NCI-H146 treated with DMSO at 0.1 percent for 48 hours (cell line): ENCODE results near the gene HOXD11.

ENCODE experiments used
- DNase-seq: peaks from one replicate; lab custom pipeline; 2025; ENCODE audit not compliant: unreplicated experiment; lab: John Stamatoyannopoulos, UW

The HOXD11 gene

DNA sequence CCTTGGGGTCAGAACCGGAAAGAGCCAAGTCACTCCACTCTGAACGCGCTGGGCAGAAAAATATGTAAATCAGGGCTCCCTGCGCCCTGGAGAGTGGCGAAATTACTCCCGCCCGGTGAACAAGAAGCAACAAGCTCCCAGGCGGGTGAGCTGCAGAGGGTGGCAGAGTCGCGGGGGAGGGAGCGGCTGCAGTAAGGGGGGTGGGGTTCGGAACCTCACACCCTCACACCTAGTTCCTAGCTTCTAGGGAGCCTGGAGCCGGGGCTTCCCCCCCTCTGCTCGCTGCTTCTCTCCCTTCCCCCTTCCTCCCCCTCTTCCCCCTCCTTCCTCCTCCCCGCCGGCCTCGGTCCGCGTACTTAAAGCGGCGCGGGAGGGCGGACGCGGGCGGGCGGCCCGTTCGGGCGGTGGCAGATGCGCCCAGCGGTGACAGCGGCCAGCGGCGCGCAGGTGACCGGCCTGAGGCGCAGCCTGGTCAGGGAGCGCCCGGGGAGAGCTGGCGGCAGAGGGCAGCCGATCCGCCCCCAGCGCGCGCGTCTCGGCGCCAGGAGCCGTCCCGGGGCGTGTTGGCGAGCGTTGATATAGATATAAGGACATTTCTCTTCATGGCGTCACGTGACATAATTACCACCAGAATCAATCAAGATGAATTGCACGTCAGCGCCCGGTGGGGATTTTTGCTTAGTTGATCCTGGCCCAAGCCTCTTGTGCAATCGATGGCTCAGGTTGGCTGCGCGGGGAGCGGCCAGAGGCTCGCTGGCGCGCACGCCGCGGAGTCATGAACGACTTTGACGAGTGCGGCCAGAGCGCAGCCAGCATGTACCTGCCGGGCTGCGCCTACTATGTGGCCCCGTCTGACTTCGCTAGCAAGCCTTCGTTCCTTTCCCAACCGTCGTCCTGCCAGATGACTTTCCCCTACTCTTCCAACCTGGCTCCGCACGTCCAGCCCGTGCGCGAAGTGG lies at the start of gene HOXD11:
Gene HOXD11 (plus strand): TSS at position 700 of the 959 bp plus-strand sequence. CDS start 76 bp downstream, at position 776.
- DNase-seq = peak; percentile 63

DNA sequence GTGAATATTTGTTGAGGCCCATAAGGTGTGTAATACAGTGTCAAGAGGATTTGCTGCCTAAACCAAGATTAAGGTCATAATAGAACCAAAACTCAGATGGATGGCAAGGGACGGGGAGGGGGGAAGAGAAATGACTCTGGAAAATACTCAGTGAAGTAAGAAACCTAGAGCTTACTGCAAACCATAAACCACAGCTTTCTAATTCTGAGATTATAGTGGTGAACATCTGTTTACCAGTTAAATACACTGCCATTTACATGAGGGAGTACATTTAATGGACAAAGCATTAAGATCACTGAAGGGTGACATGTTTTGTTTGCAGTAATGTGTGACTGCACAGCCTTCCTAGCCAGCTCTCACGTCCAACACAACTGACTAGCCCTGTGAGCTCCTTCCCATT lies 43.1 kb upstream of the HOXD11 start:
- peak; percentile 30 for DNase-seq

DNA sequence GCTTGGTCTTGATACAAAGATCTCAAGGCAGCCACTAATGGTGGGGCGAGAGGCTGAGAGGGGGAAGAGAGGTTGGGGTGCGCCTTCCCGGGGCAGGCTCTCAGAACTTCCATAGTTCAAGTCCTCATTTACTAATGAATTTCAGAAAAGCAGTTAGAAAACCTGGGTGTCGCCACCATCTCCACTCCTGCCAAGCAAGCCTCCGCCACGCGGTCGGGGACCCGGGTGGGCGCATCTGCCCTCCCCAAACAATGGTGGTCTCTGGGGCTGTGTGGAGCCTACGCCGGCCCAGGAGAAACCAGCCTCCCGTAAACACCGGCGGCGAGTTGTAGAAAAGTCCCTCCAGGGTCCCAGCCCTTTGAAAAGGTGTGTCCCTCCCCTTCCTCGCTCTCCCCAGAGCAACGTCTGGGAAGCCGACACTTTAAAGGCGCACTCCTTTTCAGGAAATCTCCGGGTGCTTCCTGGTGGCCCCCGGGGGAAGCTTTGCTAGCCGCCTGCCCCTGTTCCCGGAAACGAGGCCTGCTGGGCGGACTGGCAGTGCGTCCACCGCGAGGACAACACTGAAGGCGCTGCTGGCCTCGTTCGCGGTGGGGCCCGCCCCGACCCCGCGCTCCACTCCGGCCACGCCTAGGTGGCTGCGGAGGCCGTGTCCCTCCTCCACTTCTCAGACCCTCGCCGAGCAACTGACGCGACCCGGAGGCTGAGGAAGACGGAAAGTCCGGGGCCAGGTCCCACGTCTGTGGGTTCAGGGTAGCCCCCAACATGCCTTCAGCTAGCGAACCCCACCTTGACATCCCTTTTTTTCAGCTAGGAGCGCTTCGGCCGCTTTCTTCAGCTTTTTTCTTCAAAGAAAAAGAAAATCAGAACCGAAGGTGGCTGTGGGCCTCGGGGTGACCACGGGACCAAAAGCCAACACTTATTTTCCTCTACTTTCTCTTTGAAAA lies 40.2 kb upstream of the HOXD11 start:
- no peak for DNase-seq

DNA sequence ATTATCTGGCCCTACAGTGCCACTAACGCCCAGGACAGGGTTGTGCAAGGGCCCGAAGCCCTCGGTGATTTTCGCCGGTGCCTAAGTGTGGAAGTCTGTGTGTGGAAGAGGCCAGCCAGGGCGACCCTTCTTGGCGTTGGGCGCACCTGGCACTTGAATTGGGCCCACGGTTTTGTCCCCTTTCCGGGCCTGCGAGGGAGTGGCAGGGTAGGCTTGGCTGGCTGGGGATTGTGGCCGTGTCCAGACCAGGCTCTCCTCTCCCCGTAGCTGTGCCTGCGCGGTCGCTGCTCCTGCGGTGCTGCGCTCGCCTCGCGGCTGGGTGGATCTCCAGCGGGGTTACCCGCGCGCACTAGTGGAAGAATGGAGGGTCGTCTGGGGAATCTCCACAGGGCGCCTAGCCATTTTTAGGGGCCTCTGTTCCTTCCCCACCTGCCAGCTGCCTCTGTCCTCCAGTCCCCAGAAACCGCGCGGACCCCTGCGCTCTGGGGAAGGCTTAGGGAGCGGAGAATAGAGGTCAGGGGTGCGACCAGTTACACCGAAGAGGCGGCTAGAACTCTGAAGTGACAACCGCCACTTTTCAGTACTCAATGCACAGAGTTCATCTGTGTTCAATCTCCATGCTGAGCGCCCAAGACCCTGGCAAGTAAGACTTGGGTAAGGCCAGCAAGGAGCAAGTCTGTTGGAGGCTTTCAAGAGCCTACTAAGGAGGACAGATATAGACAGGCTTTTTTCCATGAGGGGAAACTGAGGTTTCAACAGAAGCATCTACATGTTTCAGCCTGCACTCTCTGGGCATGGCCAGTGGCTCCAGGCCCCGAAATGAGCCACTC lies 39.3 kb upstream of the HOXD11 start:
- no peak for DNase-seq

DNA sequence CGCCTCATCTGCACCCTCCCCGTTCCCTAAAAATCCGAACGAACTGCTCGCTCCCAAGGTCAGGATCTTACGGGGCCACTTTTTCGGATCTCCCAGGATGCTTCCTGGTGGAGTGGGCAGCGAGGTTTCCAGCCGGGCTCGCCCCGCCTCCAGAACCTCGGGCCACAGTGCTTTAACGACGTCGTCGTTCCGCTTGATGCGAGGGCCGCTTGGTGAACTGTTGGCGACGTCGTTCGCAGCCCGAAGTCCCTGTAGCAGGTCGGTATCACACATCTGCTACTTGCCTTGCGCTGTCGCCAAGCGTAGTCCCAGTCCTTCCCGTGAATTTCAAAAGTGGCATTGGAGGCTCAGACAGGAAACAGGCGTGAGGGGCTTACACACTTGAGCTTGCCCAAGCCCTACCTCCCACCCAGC lies 38.7 kb upstream of the HOXD11 start:
- DNase-seq = no peak

GRCh38 chr2:176071330-176072291 lies 35.5 kb upstream of the HOXD11 start:
- DNase-seq = no peak

DNA sequence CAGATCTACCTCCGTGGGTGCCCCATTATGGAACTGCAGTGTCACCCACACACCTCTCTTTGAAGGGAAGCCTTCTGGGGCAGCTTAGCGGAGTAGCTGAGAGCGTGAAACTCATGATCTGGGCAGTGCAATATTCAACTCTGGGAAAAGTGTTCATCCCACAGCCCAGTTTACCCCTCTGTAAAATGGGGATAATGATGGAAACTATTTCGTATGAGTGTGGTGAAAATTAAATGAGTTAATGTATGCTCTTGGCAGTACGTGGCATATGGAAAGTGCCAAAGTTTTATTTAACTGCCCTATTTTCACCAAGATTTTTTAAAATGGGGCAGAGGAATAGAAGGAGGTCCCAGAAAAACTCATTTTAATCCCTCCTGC lies 34.8 kb upstream of the HOXD11 start:
- no peak for DNase-seq

DNA sequence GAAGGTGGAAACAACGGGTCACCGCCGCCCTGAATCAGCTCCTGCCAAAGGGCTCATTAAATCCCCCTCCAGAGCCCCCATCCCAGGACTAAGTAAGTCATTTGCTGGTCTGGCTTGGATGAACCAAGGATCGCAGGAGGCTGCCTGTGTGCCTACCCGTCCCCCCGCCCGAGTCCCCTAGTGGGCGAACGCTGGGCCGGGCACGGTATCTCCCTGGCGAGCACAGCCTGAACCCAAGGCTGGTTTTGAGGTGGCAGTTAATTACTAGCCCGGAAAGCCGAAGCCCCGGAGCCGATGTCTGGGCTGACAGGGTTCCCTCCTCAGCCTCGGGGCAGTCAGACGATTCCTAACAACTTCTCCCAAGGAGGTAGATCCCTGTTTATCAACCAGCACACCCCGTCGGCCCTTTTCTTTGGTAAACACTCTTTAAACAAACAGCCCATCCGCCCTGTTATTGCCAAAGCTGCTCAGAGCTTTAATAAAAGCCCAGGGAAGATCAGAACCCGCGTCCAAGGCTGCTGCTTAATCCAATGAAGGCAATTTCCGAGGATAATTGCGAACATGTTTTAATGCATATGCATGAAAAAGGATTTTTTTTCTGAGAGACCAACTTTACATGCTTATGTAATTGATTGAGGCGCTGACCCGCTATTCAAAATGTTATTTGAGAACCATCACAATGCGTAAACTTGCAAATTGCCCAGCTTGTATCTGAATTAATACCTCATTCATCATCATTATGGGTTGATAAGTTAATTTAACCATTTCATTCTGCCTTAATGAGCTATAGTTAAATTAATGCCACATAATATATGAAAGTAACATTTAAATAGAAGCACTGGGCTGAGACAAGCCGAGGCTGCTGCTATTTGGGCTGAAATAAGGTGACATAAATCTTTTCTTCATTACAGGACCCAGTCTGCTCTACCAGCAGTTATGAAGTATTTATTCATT lies 33.9 kb upstream of the HOXD11 start:
- DNase-seq = no peak

GRCh38 chr2:176074919-176075425 lies 32.1 kb upstream of the HOXD11 start:
- DNase-seq = no peak

DNA sequence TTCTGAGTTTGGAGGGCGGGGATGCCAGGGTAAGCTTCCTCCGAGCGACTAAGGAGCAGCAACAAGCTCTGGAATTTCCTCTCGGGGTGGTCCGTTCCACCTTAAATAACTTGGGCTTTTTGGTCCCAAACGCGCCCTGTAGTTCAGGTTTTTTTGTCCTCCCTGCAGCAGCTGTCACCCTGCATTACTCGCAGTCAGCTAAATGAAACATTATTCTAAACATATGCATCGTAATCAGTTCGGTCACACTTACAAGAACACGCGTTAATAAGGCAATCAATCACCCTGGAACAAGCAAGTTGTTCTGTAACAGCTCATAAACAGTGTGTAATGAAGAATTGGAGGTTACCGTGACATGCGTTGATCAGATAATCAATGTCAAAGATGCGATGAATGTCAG lies 31.6 kb upstream of the HOXD11 start:
- DNase-seq = no peak

- DNase-seq = no peak
Measured at GRCh38 chr2:176076063-176076462, 31.0 kb upstream of the HOXD11 start.

GRCh38 chr2:176076796-176077195 lies 30.3 kb upstream of the HOXD11 start:
- no peak for DNase-seq

DNA sequence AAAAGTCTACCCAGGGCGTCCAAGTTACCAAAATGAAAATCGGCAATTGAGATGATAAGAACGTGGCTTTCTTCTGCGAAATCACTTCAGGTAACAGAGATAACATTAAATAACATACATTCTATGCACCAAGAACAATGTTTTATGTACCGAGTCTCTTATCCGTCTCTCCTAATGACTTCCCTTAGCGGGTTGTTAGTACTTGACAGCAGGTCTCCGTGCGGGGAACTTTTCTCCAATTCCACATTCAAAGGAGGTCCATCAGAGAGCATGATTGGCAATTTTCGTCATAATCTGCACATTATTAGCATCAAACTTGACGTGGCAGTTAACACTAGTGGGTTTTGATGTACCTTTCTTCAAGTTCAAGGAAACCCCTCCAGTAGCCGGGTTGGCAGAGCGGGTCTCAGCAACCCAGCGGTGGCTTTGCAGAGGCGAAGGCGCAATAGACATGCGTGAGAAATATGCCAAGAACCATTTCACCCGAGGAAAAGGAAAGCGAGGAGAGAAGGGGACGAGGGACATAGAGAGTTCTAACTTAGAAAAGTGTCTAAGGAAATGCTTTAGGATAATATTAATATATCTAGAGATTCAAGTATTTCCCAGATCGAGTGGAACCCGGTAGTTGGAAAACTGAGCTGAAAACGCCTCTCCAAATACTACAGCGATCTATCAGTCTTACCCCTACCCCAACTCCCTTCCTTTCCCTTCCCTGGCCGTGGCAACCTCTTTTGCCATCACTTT lies 28.4 kb upstream of the HOXD11 start:
- peak; percentile 17 for DNase-seq

- peak; percentile 66 for DNase-seq
Measured at GRCh38 chr2:176079285-176079830, 27.7 kb upstream of the HOXD11 start.

DNA sequence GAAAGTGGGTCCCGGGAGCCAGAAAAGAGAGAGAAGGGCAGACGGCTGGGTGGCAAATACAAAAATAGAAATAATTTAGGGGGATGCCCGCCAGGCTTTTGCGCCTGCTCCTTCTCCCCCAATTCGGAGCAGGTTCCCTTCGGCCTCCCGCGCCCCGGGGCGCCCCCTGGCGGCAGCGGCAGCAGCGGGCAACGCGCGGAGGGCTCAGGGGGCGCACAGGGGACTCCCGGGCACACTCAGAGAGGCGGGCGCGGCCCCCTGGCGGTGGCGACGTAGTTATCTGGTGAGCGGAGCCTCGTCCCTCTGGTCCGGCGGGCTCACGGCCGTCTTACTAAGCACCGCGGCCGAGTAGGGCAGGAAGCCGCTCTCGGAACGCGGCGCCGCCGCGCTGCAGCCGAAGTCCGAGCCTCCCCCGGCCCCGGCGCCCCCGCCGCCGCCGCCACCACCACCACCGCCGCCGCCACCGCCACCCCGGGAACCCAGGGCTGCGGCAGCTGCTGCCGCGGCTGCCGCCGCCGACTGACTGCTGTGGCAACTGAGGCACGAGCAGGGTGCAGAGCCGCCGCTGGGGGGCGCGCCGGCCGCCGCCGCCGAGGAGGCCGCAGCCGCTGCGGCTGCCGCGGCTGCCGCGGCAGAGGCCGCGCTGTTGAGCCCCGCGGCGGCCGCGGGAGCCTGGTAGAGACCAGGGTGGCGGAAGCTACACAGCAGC lies 27.1 kb upstream of the HOXD11 start:
- DNase-seq = peak; percentile 66

DNA sequence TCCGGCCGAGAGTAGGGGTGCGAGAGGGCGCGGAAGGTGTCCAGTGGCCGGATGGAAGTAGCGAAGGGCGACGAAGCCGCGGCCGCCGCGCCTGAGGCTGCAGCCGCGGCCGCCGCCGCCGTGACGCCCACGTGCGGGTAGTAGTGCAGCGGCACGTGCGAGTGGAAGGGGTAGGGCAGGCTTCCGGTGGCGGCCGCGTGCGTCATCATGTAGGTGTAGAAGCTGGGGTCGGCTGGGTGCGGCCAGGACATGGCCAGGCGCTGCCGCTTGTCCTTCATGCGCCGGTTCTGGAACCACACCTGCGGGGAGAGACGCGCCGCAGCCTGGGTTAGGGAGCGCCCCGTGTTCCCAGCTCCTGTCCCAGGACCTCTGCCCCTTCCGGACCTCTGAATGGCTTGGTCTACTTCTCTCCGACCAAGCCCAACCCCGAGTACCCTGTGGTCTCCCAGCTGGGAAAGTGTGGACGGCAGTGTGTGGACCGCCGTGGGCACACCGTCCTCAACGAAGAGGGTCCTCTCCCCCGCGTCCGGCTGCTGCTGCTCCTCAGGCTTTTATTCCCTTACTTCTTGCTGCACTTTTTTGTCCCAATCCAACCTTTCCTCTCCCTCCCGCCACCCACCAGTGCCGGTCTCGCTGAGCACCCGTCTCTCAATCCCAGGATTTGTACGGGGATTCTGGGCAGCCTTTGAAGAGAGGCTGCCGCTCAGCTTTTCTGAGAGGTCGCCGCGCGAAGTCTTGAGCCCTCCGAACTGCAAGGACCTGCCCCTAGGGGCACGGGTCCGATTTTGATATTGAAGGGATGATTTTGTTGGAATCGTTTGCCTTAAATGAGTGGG lies 26.3 kb upstream of the HOXD11 start:
- no peak for DNase-seq
